Stimulated activated CD8-positive, alpha-beta memory T cell treated with anti-CD3 and anti-CD28 coated beads, Interleukin-15, amount 100 ng/mL, for 1 hour (primary cell): ENCODE measurements around the gene HES2.
A peak's percentile ranks its signal among the peaks of the same experiment; 100 is the strongest.
"Not testable (repeated sequence)": the region's sequence is repeated elsewhere in the genome, so short reads cannot be mapped to it uniquely, and the experiment has no call there.

ENCODE experiments used
- DNase-seq: peaks from one replicate; pipeline ENCODE4 v3.0.0-alpha.2; 2020; ENCODE audit warnings: low read depth

The HES2 gene

GRCh38 chr1:6416906-6417305 is 2.8 kb downstream of the HES2 start:
- no peak for DNase-seq

GRCh38 chr1:6416295-6416656 is 3.4 kb downstream of the HES2 start:
- no peak for DNase-seq

- DNase-seq: no peak
Measured at GRCh38 chr1:6414881-6415626, 4.7 kb downstream of the HES2 start.

GRCh38 chr1:6414443-6414844 is 5.3 kb downstream of the HES2 start:
- DNase-seq: no peak

GRCh38 chr1:6412896-6413295 is 6.8 kb downstream of the HES2 start:
- no peak for DNase-seq

GRCh38 chr1:6410248-6410893 is 9.3 kb downstream of the HES2 start:
- no peak for DNase-seq

- no peak for DNase-seq
Measured at GRCh38 chr1:6409733-6410132, 10.0 kb downstream of the HES2 start.

- no peak for DNase-seq
Measured at GRCh38 chr1:6409053-6409452, 10.7 kb downstream of the HES2 start.

GRCh38 chr1:6408023-6408422 is 11.7 kb downstream of the HES2 start:
- no peak for DNase-seq

GRCh38 chr1:6401673-6402072 is 18.0 kb downstream of the HES2 start:
- no peak for DNase-seq

- DNase-seq: no peak
Measured at GRCh38 chr1:6399294-6399693, 20.4 kb downstream of the HES2 start.

GRCh38 chr1:6397844-6398441 is 21.8 kb downstream of the HES2 start:
- no peak for DNase-seq

- no peak for DNase-seq
Measured at GRCh38 chr1:6396998-6397397, 22.7 kb downstream of the HES2 start.

- DNase-seq: not testable (repeated sequence)
Measured at GRCh38 chr1:6395781-6396244, 23.9 kb downstream of the HES2 start.

GRCh38 chr1:6395130-6395529 is 24.6 kb downstream of the HES2 start:
- DNase-seq: not testable (repeated sequence)

- peak; percentile 77 for DNase-seq
Measured at GRCh38 chr1:6393400-6394187, 26.1 kb downstream of the HES2 start, which contains the start of gene ACOT7. TSS of gene ACOT7 (minus strand) at chr1:6393767. CDS start at chr1:6393399, 368 bp downstream.

- no peak for DNase-seq
Measured at GRCh38 chr1:6392809-6393399, 26.8 kb downstream of the HES2 start.

GRCh38 chr1:6391951-6392808 is 27.5 kb downstream of the HES2 start:
- no peak for DNase-seq

GRCh38 chr1:6389971-6390370 is 29.7 kb downstream of the HES2 start:
- DNase-seq: no peak

- DNase-seq: no peak
Measured at GRCh38 chr1:6386371-6386949, 33.3 kb downstream of the HES2 start.
